B cell (primary cell): ENCODE data around the gene LRP5. TPM values are rescaled to one million over a fixed set of nuclear protein-coding genes. Genes with fewer than 3 reads are reported as not detected.

ENCODE experiments used
- ATAC-seq: fragments of 200-7000 bp; cut with Tn5 transposase; one replicate; pipeline ENCODE4 v1.10.0; 2021; ENCODE audit warnings: low read depth, mild to moderate bottlenecking, moderate number of reproducible peaks, moderate library complexity
- CTCF ChIA-PET: fragments of 350-600 bp; sonication (Branson Sonifier 250); formaldehyde crosslinking; loops from one replicate; lab custom pipeline; 2021; ENCODE audit warnings: antibody characterized with exemption, inconsistent platforms; lab: Charles Lee
- POLR2A ChIA-PET: fragments of 350-600 bp; sonication (Branson Sonifier 250); formaldehyde crosslinking; loops from one replicate; lab custom pipeline; 2021; ENCODE audit warnings: antibody characterized with exemption; lab: Charles Lee
- DNase-seq: peaks from one replicate; pipeline ENCODE4 v3.0.0; 2013
- H2AFZ ChIP-seq: 2 replicates; pipeline ENCODE4 v1.6.1; 2012; ENCODE audit warnings: mild to moderate bottlenecking, low read depth, low read length; ENCODE audit not compliant: insufficient read depth, poor library complexity, severe bottlenecking
- H3K27ac ChIP-seq, 2 donors: 1 replicate in 1 of 2; 2 replicates in 1 of 2; pipeline ENCODE4 v1.5.1; 2012 to 2013; ENCODE audit warnings: low read length in 2 of 2, mild to moderate bottlenecking in 2 of 2, moderate library complexity in 1 of 2
- H3K27me3 ChIP-seq, 4 experiments: fragments of 200-600 bp in 1 of 4; sonication (generic) in 1 of 4; replicated peaks in 1 of 4; 1 replicate in 2 of 4; 2 replicates in 2 of 4; pipeline versions ENCODE4 v1.6.1 to v1.7.0; 2013 to 2016; ENCODE audit warnings: low read length in 3 of 4, mild to moderate bottlenecking in 2 of 4, mixed read lengths in 1 of 4, moderate library complexity in 1 of 4; ENCODE audit not compliant: insufficient read depth in 4 of 4, control insufficient read depth in 3 of 4; ENCODE audit errors: control extremely low read depth in 1 of 4
- H3K36me3 ChIP-seq, 2 experiments: replicated peaks in 1 of 2; 1 replicate in 1 of 2; 2 replicates in 1 of 2; pipeline versions ENCODE4 v1.6.1 to v1.7.1; 2013; ENCODE audit warnings: low read length in 1 of 2; ENCODE audit not compliant: insufficient read depth in 2 of 2, control insufficient read depth in 1 of 2; ENCODE audit errors: control extremely low read depth in 1 of 2, extremely low read depth in 1 of 2
- H3K4me1 ChIP-seq, 2 donors: fragments of 200-600 bp in 1 of 2; sonication (generic) in 1 of 2; 1 replicate in 1 of 2; 2 replicates in 1 of 2; pipeline versions ENCODE4 v1.5.1 to v1.6.1; 2013 to 2017; ENCODE audit warnings: low read length in 2 of 2; ENCODE audit not compliant: control insufficient read depth in 2 of 2, insufficient read depth in 2 of 2
- H3K4me2 ChIP-seq: replicated peaks from 2 replicates; pipeline ENCODE3; 2012; ENCODE audit warnings: mild to moderate bottlenecking, low read depth, low read length; ENCODE audit not compliant: poor library complexity, severe bottlenecking
- H3K4me3 ChIP-seq, 5 experiments: fragments of 200-600 bp in 1 of 5; sonication (generic) in 1 of 5; 1 replicate in 3 of 5; 2 replicates in 2 of 5; pipeline versions ENCODE4 v1.5.1 to v1.7.0; 2011 to 2016; ENCODE audit warnings: low read length in 4 of 5, mild to moderate bottlenecking in 4 of 5, low read depth in 2 of 5, control low read depth in 1 of 5, moderate library complexity in 1 of 5; ENCODE audit not compliant: insufficient read depth in 1 of 5; ENCODE audit errors: control extremely low read depth in 1 of 5, extremely low read depth in 1 of 5
- H3K79me2 ChIP-seq: fragments of 200-600 bp; sonication (generic); one replicate; pipeline ENCODE4 v1.6.0; 2016; ENCODE audit warnings: low read length; ENCODE audit not compliant: control insufficient read depth, insufficient read depth
- H3K9ac ChIP-seq: fragments of 200-600 bp; sonication (generic); 2 replicates; pipeline ENCODE4 v1.6.1; 2017; ENCODE audit warnings: mild to moderate bottlenecking, low read length, moderate library complexity
- H3K9me3 ChIP-seq, 3 donors: one replicate each; pipeline versions ENCODE4 v1.6.1 to v1.7.1; 2013; ENCODE audit warnings: low read length in 2 of 3; ENCODE audit not compliant: control insufficient read depth in 2 of 3, insufficient read depth in 1 of 3; ENCODE audit errors: control extremely low read depth in 1 of 3
- H4K20me1 ChIP-seq: 2 replicates; pipeline ENCODE4 v1.6.0; 2012; ENCODE audit warnings: mild to moderate bottlenecking, low read length; ENCODE audit not compliant: insufficient read depth, control insufficient read depth, poor library complexity, severe bottlenecking
- H3K27ac Mint-ChIP-seq: one replicate; pipeline ENCODE4 v1.8.0; 2021; ENCODE audit warnings: mixed read lengths
- H3K27me3 Mint-ChIP-seq: one replicate; pipeline ENCODE4 v1.8.0; 2021; ENCODE audit warnings: mixed read lengths
- H3K4me1 Mint-ChIP-seq: one replicate; pipeline ENCODE4 v1.8.0; 2021; ENCODE audit warnings: mixed read lengths
- H3K4me3 Mint-ChIP-seq: one replicate; pipeline ENCODE4 v1.8.0; 2021; ENCODE audit warnings: mixed read lengths
- H3K9me3 Mint-ChIP-seq: one replicate; pipeline ENCODE4 v1.8.0; 2022; ENCODE audit warnings: mixed read lengths; ENCODE audit not compliant: insufficient read depth
- CTCF ChIP-seq: fragments of 200-600 bp; IDR thresholded peaks from one replicate; pipeline ENCODE4 v1.8.0; 2022; ENCODE audit warnings: antibody characterized with exemption, mild to moderate bottlenecking
- EZH2 ChIP-seq: IDR thresholded peaks from 2 replicates; pipeline ENCODE4 v1.6.1; 2012; ENCODE audit warnings: borderline replicate concordance, low read depth, mild to moderate bottlenecking, moderate library complexity, low read length; ENCODE audit not compliant: insufficient read depth, poor library complexity, severe bottlenecking
- WGBS: methylation state at CpG from one replicate; pipeline ENCODE4 v1.1.5; 2013; ENCODE audit warnings: missing lambda C conversion rate; ENCODE audit not compliant: insufficient coverage; 5-methylcytosine and 5-hydroxymethylcytosine counted together
- intact Hi-C: fragments of 100-400 bp; cut with micrococcal nuclease; formaldehyde crosslinking; loops from one replicate; pipeline ENCODE4 v1.10.0; 2022
- polyA plus RNA-seq: library from polyadenylated mRNA; depleted of rRNA; stranded (reverse); fragments of >200 nt; gene quantifications from 2 replicates; pipeline ENCODE4 v1.2.3, GENCODE V29; 2012
- total RNA-seq, 2 donors: library from RNA; stranded (reverse); fragments of 120-200 nt in 1 of 2; gene quantifications; 1 replicate in 1 of 2; 2 replicates in 1 of 2; pipeline versions ENCODE4 v1.2.3 to v1.2.4, GENCODE V29; 2013 to 2022

LRP5 gene
- total and polyA plus RNA-seq, 2 donors (not counting 1 experiment from before 2014, with no cell fraction given) = 2.4 to 13.9 TPM

GRCh38 chr11:68324241-68324640 is 11.8 kb downstream of the LRP5 start:
- Mint-ChIP-seq H3K4me1 (peaks cover 14% of the 10 kb centered on the region), H3K27me3 (peaks cover 11% of the 10 kb centered on the region), H3K9me3 (no peaks in the 10 kb centered on the region), H3K4me3 (no peak overlapping the region), H3K27ac (no peak overlapping the region)
- 85% methylated on average over 8 of the region's 9 CpGs for WGBS
- Histone ChIP-seq H3K27ac (no peak overlapping the region), H3K36me3 (no peaks in the 10 kb centered on the region), H4K20me1 (no peaks in the 10 kb centered on the region), H3K4me1 (peaks cover 14 to 15% of the 10 kb centered on the region in 2 donors), H3K4me3 (no peak overlapping the region), H3K4me2 (no peak overlapping the region), H3K27me3 (peaks cover 0 to 32% (median 4%) of the 10 kb centered on the region in 4 experiments), H3K79me2 (peaks cover 7% of the 10 kb centered on the region), H3K9me3 (peaks cover 0 to 15% (median 0%) of the 10 kb centered on the region in 3 donors), H2AFZ (no peak overlapping the region), H3K9ac (no peak overlapping the region)
- TF ChIP-seq EZH2 = no peak
- no peak for TF ChIP-seq CTCF
- POLR2A ChIA-PET = no interaction called here
- ATAC-seq (no peak), DNase-seq (no peak)
- CTCF ChIA-PET = no interaction called here
- intact Hi-C loops = no loop called here

GRCh38 chr11:68324695-68325094 is 12.3 kb downstream of the LRP5 start:
- CTCF ChIA-PET = no interaction called here
- peaks cover 14% of the 10 kb centered on the region for H3K4me1 Mint-ChIP-seq
- peaks cover 11% of the 10 kb centered on the region for H3K27me3 Mint-ChIP-seq
- Histone ChIP-seq H3K9me3 (peaks cover 0 to 15% (median 0%) of the 10 kb centered on the region in 3 donors), H3K36me3 (no peaks in the 10 kb centered on the region), H2AFZ (no peak overlapping the region), H3K4me1 (peaks cover 14 to 15% of the 10 kb centered on the region in 2 donors), H3K4me2 (no peak overlapping the region), H3K27ac (no peak overlapping the region), H4K20me1 (no peaks in the 10 kb centered on the region), H3K4me3 (no peak overlapping the region), H3K27me3 (peaks cover 0 to 32% (median 4%) of the 10 kb centered on the region in 4 experiments), H3K79me2 (peaks cover 7% of the 10 kb centered on the region), H3K9ac (no peak overlapping the region)
- ATAC-seq = no peak
- WGBS = 86% methylated on average over 7 of the region's 10 CpGs
- TF ChIP-seq EZH2 = no peak
- TF ChIP-seq CTCF = no peak
- H3K4me3 Mint-ChIP-seq = no peak overlapping the region
- POLR2A ChIA-PET = no interaction called here
- no peak for DNase-seq
- no peak overlapping the region for H3K27ac Mint-ChIP-seq
- intact Hi-C loops = no loop called here
- no peaks in the 10 kb centered on the region for H3K9me3 Mint-ChIP-seq
